ENCODE data around the gene NR1H3.

DNA sequence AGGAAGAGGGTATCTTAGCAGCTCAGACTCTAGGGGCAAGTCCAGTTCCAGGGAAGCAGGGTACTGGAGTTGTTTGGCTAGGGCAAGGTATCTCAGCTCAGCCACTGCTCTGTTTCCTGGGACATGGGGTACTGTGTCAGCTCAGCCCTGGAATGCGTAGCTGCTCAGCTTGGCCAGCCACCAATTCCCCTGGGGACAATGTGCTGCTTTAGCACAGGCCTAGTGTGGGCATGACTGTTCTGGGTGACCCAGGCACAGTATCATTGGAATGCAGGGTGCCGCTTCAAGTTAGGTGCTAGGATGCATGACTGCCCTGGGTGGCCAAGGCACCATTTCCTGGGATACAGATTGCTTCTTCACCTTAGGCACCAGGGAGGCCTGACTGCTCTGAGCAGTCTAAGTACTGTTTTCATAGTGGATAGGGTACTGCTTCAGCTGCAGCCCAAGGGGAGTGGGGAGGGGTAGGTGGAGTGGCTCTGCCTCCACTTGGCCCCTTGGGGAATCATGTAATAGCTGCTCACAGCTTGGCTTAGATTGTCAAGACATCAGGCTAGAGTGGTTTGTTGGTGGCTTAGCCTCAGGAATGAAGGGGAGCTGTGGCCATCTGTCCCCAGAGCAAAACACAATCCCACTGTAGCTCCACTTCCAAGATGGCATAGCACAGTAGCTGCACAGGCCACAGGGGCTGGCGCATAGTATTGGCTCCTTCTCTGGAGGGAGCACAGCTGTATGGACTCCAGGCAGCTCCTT lies 48.1 kb downstream of the NR1H3 start:
- no peak for TF ChIP-seq TCF12 (IDR thresholded peaks at IDR 0.05; ENCODE audit: low read depth)
- no peak for TF ChIP-seq RAD21 (IDR thresholded peaks at IDR 0.05; ENCODE audit: low read depth)
- TF ChIP-seq FOXM1 (IDR thresholded peaks at IDR 0.05; ENCODE audit: borderline replicate concordance, low read depth) = no peak
- no peak for TF ChIP-seq TEAD4 (IDR thresholded peaks at IDR 0.05)
